IMR-90 (cell line): ENCODE measurements around the gene CCDC141. TPM values are rescaled to one million over a fixed set of nuclear protein-coding genes. Genes with fewer than 3 reads are reported as not detected.

Source experiments
- ATAC-seq: fragments of 200-7000 bp; cut with Tn5 transposase; 2 replicates; pipeline ENCODE4 v1.9.1; 2020; ENCODE audit warnings: low read depth, mild to moderate bottlenecking, moderate library complexity
- BruUV-seq: library from RNA; stranded (reverse); fragments of 400-500 nt; replicated peaks from 2 replicates; lab custom pipeline; 2021; lab: Mats Ljungman, UMichigan
- CTCF ChIA-PET: fragments of 300-600 bp; formaldehyde crosslinking; extraction: SDS; loops from one replicate; lab custom pipeline; 2021; ENCODE audit warnings: antibody characterized with exemption; lab: Yijun Ruan, JAX
- POLR2A ChIA-PET: fragments of 300-600 bp; sonication (Branson Sonifier 250); formaldehyde crosslinking; loops from one replicate; lab custom pipeline; 2022; ENCODE audit warnings: antibody characterized with exemption; ENCODE audit not compliant: unreplicated experiment; lab: Charles Lee
- DNase-seq: peaks from one replicate; pipeline ENCODE4 v3.0.0; 2013
- H2AFZ ChIP-seq: replicated peaks from 2 replicates; pipeline ENCODE3; 2013; ENCODE audit warnings: low read length, mild to moderate bottlenecking; ENCODE audit not compliant: poor library complexity
- H2AK5ac ChIP-seq: 2 replicates; pipeline ENCODE4 v1.6.1; 2013; ENCODE audit warnings: low read depth, low read length, inconsistent platforms
- H2AK9ac ChIP-seq: replicated peaks from 2 replicates; pipeline ENCODE3; 2013; ENCODE audit warnings: mild to moderate bottlenecking, low read depth, low read length, moderate library complexity; ENCODE audit not compliant: poor library complexity
- H2BK120ac ChIP-seq: 2 replicates; pipeline ENCODE4 v1.6.1; 2013; ENCODE audit warnings: low read depth, low read length, inconsistent platforms
- H2BK15ac ChIP-seq: 3 replicates; pipeline ENCODE4 v1.6.1; 2013; ENCODE audit warnings: low read depth, low read length, inconsistent platforms
- H2BK20ac ChIP-seq: 2 replicates; pipeline ENCODE4 v1.6.1; 2013; ENCODE audit warnings: low read depth, mild to moderate bottlenecking, inconsistent platforms, low read length, moderate library complexity
- H2BK5ac ChIP-seq: 2 replicates; pipeline ENCODE4 v1.6.1; 2013; ENCODE audit warnings: mild to moderate bottlenecking, low read depth, low read length, inconsistent platforms; ENCODE audit not compliant: poor library complexity, severe bottlenecking
- H3K14ac ChIP-seq: replicated peaks from 2 replicates; pipeline ENCODE4 v1.6.1; 2013; ENCODE audit warnings: low read depth, low read length, inconsistent platforms
- H3K18ac ChIP-seq: 2 replicates; pipeline ENCODE4 v1.6.1; 2013; ENCODE audit warnings: low read depth, low read length, control low read depth
- H3K23ac ChIP-seq: 2 replicates; pipeline ENCODE4 v1.6.1; 2013; ENCODE audit warnings: low read depth, low read length, inconsistent platforms
- H3K27ac ChIP-seq: 2 replicates; pipeline ENCODE4 v1.5.1; 2013; ENCODE audit warnings: mild to moderate bottlenecking, control low read depth, low read length; ENCODE audit not compliant: insufficient read depth
- H3K27me3 ChIP-seq: 2 replicates; pipeline ENCODE4 v1.6.1; 2013; ENCODE audit warnings: low read length; ENCODE audit not compliant: control insufficient read depth, insufficient read depth
- H3K36me3 ChIP-seq: 2 replicates; pipeline ENCODE4 v1.6.1; 2013; ENCODE audit warnings: low read length, mixed read lengths; ENCODE audit not compliant: control insufficient read depth, insufficient read depth
- H3K4ac ChIP-seq: 2 replicates; pipeline ENCODE4 v1.6.1; 2013; ENCODE audit warnings: low read depth, low read length, inconsistent platforms
- H3K4me1 ChIP-seq: 2 replicates; pipeline ENCODE4 v1.6.1; 2013; ENCODE audit warnings: low read length, mixed read lengths; ENCODE audit not compliant: control insufficient read depth, insufficient read depth
- H3K4me2 ChIP-seq: 2 replicates; pipeline ENCODE4 v1.6.1; 2013; ENCODE audit warnings: low read depth, mild to moderate bottlenecking, control low read depth, low read length, moderate library complexity
- H3K4me3 ChIP-seq: 2 replicates; pipeline ENCODE4 v1.5.1; 2013; ENCODE audit warnings: low read depth, mild to moderate bottlenecking, control low read depth, low read length, moderate library complexity; ENCODE audit not compliant: insufficient read depth
- H3K56ac ChIP-seq: 2 replicates; pipeline ENCODE4 v1.6.1; 2013; ENCODE audit warnings: low read length, inconsistent platforms; ENCODE audit not compliant: insufficient read depth; ENCODE audit errors: extremely low read depth
- H3K79me1 ChIP-seq, 2 experiments: 2 replicates each; pipeline ENCODE4 v1.6.1; 2013; ENCODE audit warnings: low read length in 2 of 2, inconsistent platforms in 1 of 2, low read depth in 1 of 2
- H3K9ac ChIP-seq: 2 replicates; pipeline ENCODE4 v1.6.1; 2013; ENCODE audit warnings: low read depth, low read length, control low read depth
- H3K9me1 ChIP-seq: 2 replicates; pipeline ENCODE4 v1.6.1; 2013; ENCODE audit warnings: low read length, inconsistent platforms; ENCODE audit not compliant: insufficient read depth
- H3K9me3 ChIP-seq: 2 replicates; pipeline ENCODE4 v1.6.1; 2013; ENCODE audit warnings: low read length; ENCODE audit not compliant: control insufficient read depth, insufficient read depth
- H4K20me1 ChIP-seq: 2 replicates; pipeline ENCODE4 v1.6.1; 2013; ENCODE audit warnings: low read length, inconsistent platforms; ENCODE audit not compliant: insufficient read depth
- H4K5ac ChIP-seq: 2 replicates; pipeline ENCODE4 v1.6.1; 2013; ENCODE audit warnings: mild to moderate bottlenecking, low read depth, low read length, control low read depth
- H4K8ac ChIP-seq, 2 experiments: 2 replicates each; pipeline ENCODE4 v1.6.1; 2013; ENCODE audit warnings: low read depth in 2 of 2, low read length in 2 of 2, control low read depth in 1 of 2, inconsistent platforms in 1 of 2
- H4K91ac ChIP-seq: 2 replicates; pipeline ENCODE4 v1.6.1; 2013; ENCODE audit warnings: low read depth, low read length, inconsistent platforms; ENCODE audit not compliant: insufficient read depth
- BHLHE40 ChIP-seq: fragments of 150-350 bp; IDR thresholded peaks from 2 replicates; pipeline ENCODE4 v1.6.1; 2016; ENCODE audit warnings: mild to moderate bottlenecking, low read depth, low read length
- CEBPB ChIP-seq: IDR thresholded peaks from 2 replicates; pipeline ENCODE4 v1.6.1; 2012; ENCODE audit warnings: low read depth, low read length, improper control_type of control experiment
- CHD1 ChIP-seq: IDR thresholded peaks from 2 replicates; pipeline ENCODE4 v1.6.1; 2012; ENCODE audit warnings: low read depth, low read length, improper control_type of control experiment
- FOS ChIP-seq: fragments of 150-350 bp; IDR thresholded peaks from 2 replicates; pipeline ENCODE4 v1.6.1; 2016; ENCODE audit warnings: low read depth, low read length
- MAFK ChIP-seq: IDR thresholded peaks from 2 replicates; pipeline ENCODE4 v1.6.1; 2012; ENCODE audit warnings: low read depth, low read length, improper control_type of control experiment
- MAZ ChIP-seq: IDR thresholded peaks from 2 replicates; pipeline ENCODE4 v1.6.1; 2012; ENCODE audit warnings: low read depth, mild to moderate bottlenecking, low read length, improper control_type of control experiment, moderate library complexity, borderline replicate concordance
- MXI1 ChIP-seq: IDR thresholded peaks from 2 replicates; pipeline ENCODE4 v1.6.1; 2012; ENCODE audit warnings: low read depth, mild to moderate bottlenecking, low read length, moderate library complexity, borderline replicate concordance
- NFE2L2 ChIP-seq: fragments of 150-350 bp; IDR thresholded peaks from 2 replicates; pipeline ENCODE4 v1.6.1; 2016; ENCODE audit warnings: low read depth, mild to moderate bottlenecking, low read length
- POLR2A ChIP-seq: IDR thresholded peaks from 2 replicates; pipeline ENCODE4 v1.6.1; 2012; ENCODE audit warnings: mild to moderate bottlenecking, low read depth, low read length
- RAD21 ChIP-seq: IDR thresholded peaks from 2 replicates; pipeline ENCODE4 v1.6.1; 2012; ENCODE audit warnings: low read length, improper control_type of control experiment
- RCOR1 ChIP-seq: IDR thresholded peaks from 2 replicates; pipeline ENCODE4 v1.6.1; 2012; ENCODE audit warnings: mild to moderate bottlenecking, low read length, improper control_type of control experiment; ENCODE audit not compliant: insufficient replicate concordance
- RFX5 ChIP-seq: IDR thresholded peaks from 2 replicates; pipeline ENCODE4 v1.8.0; 2012; ENCODE audit warnings: low read depth, mild to moderate bottlenecking, low read length, moderate library complexity
- SMC3 ChIP-seq: fragments of 150-350 bp; IDR thresholded peaks from 2 replicates; pipeline ENCODE4 v1.6.1; 2016; ENCODE audit warnings: low read depth, mild to moderate bottlenecking, antibody characterized with exemption, low read length, moderate library complexity
- WGBS, 2 experiments: methylation state at CpG; one replicate each; pipeline versions ENCODE4 v1.1.5 to v1.1.7; 2013; ENCODE audit warnings: missing lambda C conversion rate in 2 of 2; ENCODE audit not compliant: insufficient read length in 1 of 2; ENCODE audit errors: extremely low coverage in 2 of 2; 5-methylcytosine and 5-hydroxymethylcytosine counted together
- dilution Hi-C: fragments of 300-500 bp; cut with HindIII; formaldehyde crosslinking; loops from one replicate; pipeline ENCODE4 v1.14.3; 2018; ENCODE audit warnings: low sequenced_read_pairs; ENCODE audit not compliant: unreplicated experiment
- in situ Hi-C: fragments of 300-500 bp; cut with MboI; formaldehyde crosslinking; loops from 3 replicates; pipeline ENCODE4 v1.14.3; 2019; ENCODE audit warnings: low sequenced_read_pairs, inconsistent platforms, mixed read lengths
- intact Hi-C: fragments of 100-400 bp; cut with micrococcal nuclease; formaldehyde crosslinking; loops from 2 replicates; pipeline ENCODE4 v1.10.0; 2022
- polyA plus RNA-seq, 3 experiments: library from polyadenylated mRNA; depleted of rRNA; stranded (reverse); fragments of >200 nt; gene quantifications; 2 replicates each; pipeline ENCODE4 v1.2.3, GENCODE V29; 2012; ENCODE audit warnings: low replicate concordance in 1 of 3
- total RNA-seq: library from RNA; depleted of rRNA; stranded (reverse); fragments of >200 nt; gene quantifications from 2 replicates; pipeline ENCODE4 v1.2.3, GENCODE V29; 2012
- TF ChIP-seq, protein P1 (sequence below): fragments of 150-350 bp; IDR thresholded peaks from 2 replicates; pipeline ENCODE4 v1.6.1; 2017; ENCODE audit warnings: mild to moderate bottlenecking, antibody characterized with exemption, low read length, low read depth
- TF ChIP-seq, protein P2 (sequence below): fragments of 150-350 bp; IDR thresholded peaks from 2 replicates; pipeline ENCODE4 v1.6.1; 2016; ENCODE audit warnings: low read depth, mild to moderate bottlenecking, low read length, moderate library complexity, borderline replicate concordance
- TF ChIP-seq, protein P3 (sequence below): conservative IDR thresholded peaks from 2 replicates; pipeline ENCODE4 v1.5.1; 2012; ENCODE audit warnings: mild to moderate bottlenecking, low read depth, low read length, improper control_type of control experiment

The CCDC141 gene
- total and polyA plus RNA-seq, 2 of the 4 experiments (the other 2 are of a cell fraction), result not detected

DNA sequence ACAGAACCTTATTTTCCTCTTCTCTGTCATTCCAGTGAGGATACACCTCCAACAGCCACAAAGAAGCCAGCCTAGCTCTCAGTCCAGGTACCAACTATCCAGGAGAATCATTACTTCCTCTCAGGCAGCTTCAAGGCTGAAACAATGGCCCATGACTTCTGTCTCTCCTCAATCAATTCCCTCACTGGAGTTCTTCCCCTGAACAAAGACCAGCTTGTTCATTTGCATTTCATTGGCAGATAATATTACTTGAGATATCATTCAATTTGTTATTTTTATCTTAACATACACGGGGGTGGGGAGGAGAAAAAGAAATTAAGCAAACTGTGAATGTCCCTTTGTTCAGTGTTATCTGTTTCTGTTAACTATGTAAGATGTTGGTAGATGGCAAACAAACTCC lies 44.0 kb downstream of the CCDC141 start:
- Histone ChIP-seq H3K18ac (no peak overlapping the region), H3K4me2 (no peak overlapping the region), H3K56ac (no peak overlapping the region), H2AK9ac (no peak overlapping the region), H3K4ac (no peak overlapping the region), H3K14ac (no peak overlapping the region), H4K91ac (no peak overlapping the region), H2BK120ac (no peak overlapping the region), H3K27me3 (no peaks in the 10 kb centered on the region), H3K9me3 (no peaks in the 10 kb centered on the region), H3K23ac (no peak overlapping the region), H2BK5ac (no peak overlapping the region), H2BK15ac (no peak overlapping the region), H4K5ac (no peak overlapping the region), H3K36me3 (no peaks in the 10 kb centered on the region), H3K4me3 (no peak overlapping the region), H3K9ac (no peak overlapping the region), H3K27ac (no peak overlapping the region), H3K9me1 (no peaks in the 10 kb centered on the region), H4K20me1 (no peaks in the 10 kb centered on the region), H2BK20ac (no peak overlapping the region), H2AFZ (no peak overlapping the region), H3K79me1 (no peaks in the 10 kb centered on the region), H2AK5ac (no peak overlapping the region), H4K8ac (no peak overlapping the region), H3K4me1 (no peaks in the 10 kb centered on the region)
- no CpG with 5 or more reads among the region's 1 CpG for WGBS, 2 experiments
- ATAC-seq (no peak), DNase-seq (no peak)
- TF ChIP-seq MAFK (no peak), RCOR1 (no peak), MXI1 (no peak), SMC3 (no peak), RFX5 (no peak), CHD1 (no peak), CEBPB (no peak), NFE2L2 (no peak), FOS (no peak), MAZ (no peak), RAD21 (no peak), BHLHE40 (no peak), POLR2A (no peak)
- TF ChIP-seq, protein P1, sequence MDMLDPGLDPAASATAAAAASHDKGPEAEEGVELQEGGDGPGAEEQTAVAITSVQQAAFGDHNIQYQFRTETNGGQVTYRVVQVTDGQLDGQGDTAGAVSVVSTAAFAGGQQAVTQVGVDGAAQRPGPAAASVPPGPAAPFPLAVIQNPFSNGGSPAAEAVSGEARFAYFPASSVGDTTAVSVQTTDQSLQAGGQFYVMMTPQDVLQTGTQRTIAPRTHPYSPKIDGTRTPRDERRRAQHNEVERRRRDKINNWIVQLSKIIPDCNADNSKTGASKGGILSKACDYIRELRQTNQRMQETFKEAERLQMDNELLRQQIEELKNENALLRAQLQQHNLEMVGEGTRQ, result no peak
- TF ChIP-seq, protein P2, sequence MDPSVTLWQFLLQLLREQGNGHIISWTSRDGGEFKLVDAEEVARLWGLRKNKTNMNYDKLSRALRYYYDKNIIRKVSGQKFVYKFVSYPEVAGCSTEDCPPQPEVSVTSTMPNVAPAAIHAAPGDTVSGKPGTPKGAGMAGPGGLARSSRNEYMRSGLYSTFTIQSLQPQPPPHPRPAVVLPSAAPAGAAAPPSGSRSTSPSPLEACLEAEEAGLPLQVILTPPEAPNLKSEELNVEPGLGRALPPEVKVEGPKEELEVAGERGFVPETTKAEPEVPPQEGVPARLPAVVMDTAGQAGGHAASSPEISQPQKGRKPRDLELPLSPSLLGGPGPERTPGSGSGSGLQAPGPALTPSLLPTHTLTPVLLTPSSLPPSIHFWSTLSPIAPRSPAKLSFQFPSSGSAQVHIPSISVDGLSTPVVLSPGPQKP, result no peak
- TF ChIP-seq, protein P3, sequence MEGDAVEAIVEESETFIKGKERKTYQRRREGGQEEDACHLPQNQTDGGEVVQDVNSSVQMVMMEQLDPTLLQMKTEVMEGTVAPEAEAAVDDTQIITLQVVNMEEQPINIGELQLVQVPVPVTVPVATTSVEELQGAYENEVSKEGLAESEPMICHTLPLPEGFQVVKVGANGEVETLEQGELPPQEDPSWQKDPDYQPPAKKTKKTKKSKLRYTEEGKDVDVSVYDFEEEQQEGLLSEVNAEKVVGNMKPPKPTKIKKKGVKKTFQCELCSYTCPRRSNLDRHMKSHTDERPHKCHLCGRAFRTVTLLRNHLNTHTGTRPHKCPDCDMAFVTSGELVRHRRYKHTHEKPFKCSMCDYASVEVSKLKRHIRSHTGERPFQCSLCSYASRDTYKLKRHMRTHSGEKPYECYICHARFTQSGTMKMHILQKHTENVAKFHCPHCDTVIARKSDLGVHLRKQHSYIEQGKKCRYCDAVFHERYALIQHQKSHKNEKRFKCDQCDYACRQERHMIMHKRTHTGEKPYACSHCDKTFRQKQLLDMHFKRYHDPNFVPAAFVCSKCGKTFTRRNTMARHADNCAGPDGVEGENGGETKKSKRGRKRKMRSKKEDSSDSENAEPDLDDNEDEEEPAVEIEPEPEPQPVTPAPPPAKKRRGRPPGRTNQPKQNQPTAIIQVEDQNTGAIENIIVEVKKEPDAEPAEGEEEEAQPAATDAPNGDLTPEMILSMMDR, result no peak
- no TSS peak for BruUV-seq
- dilution Hi-C loops, result no loop called here
- intact Hi-C loops, result no loop called here
- ChIA-PET CTCF (no interaction called here), POLR2A (no interaction called here)
- in situ Hi-C loops, result no loop called here
